Thoracic aorta (tissue), 2 donors: ENCODE results near the gene ETV3L. TPM values are rescaled to one million over a fixed set of nuclear protein-coding genes. Genes with fewer than 3 reads are reported as not detected.

Experiments used
- ATAC-seq: fragments of 150-250 bp; one replicate; pipeline ENCODE4 v1.8.0; 2017; ENCODE audit warnings: low read depth; ENCODE audit not compliant: insufficient number of reproducible peaks, low FRiP score
- DNase-seq: peaks from one replicate; pipeline ENCODE4 v3.0.0-alpha.2; 2020; ENCODE audit warnings: low spot score
- H3K27ac ChIP-seq, 2 donors: fragments of 200-600 bp; sonication (generic); 1 replicate in 1 of 2; 2 replicates in 1 of 2; pipeline ENCODE4 v1.5.1; 2016; ENCODE audit warnings: mild to moderate bottlenecking in 2 of 2, moderate library complexity in 2 of 2
- H3K27me3 ChIP-seq: fragments of 200-600 bp; sonication (generic); replicated peaks from 2 replicates; pipeline ENCODE4 v1.6.0; 2016; ENCODE audit warnings: mild to moderate bottlenecking; ENCODE audit not compliant: insufficient read depth
- H3K36me3 ChIP-seq: fragments of 200-600 bp; sonication (generic); one replicate; pipeline ENCODE4 v1.5.1; 2016
- H3K4me1 ChIP-seq, 2 donors: fragments of 200-600 bp; sonication (generic); 1 replicate in 1 of 2; 2 replicates in 1 of 2; pipeline versions ENCODE4 v1.5.1 to v1.6.0; 2016; ENCODE audit warnings: low read depth in 2 of 2, mild to moderate bottlenecking in 1 of 2; ENCODE audit not compliant: control insufficient read depth in 1 of 2
- H3K4me3 ChIP-seq: fragments of 200-600 bp; sonication (generic); 2 replicates; pipeline ENCODE4 v1.5.1; 2016; ENCODE audit warnings: mild to moderate bottlenecking
- H3K9me3 ChIP-seq: fragments of 200-600 bp; sonication (generic); 2 replicates; pipeline ENCODE4 v1.5.1; 2016
- CTCF ChIP-seq: fragments of 200-600 bp; sonication (generic); IDR thresholded peaks from one replicate; pipeline ENCODE4 v1.5.1; 2019; ENCODE audit warnings: antibody characterized with exemption
- total RNA-seq, 2 donors: library from RNA; depleted of rRNA; stranded (reverse); fragments of >200 nt; gene quantifications; one replicate each; pipeline versions ENCODE4 v1.1.0 to v1.2.3, GENCODE V29; 2016

ETV3L gene
- total RNA-seq, 2 donors from 2014 or later: not detected

- ATAC-seq (no peak), DNase-seq (no peak)
- no peak for TF ChIP-seq CTCF
- Histone ChIP-seq H3K27ac (no peak overlapping the region), H3K4me3 (no peak overlapping the region), H3K27me3 (no peaks in the 10 kb centered on the region), H3K9me3 (no peaks in the 10 kb centered on the region), H3K4me1 (peaks cover 0 to 3% of the 10 kb centered on the region in 2 donors), H3K36me3 (no peaks in the 10 kb centered on the region)
These were observed 6.8 kb downstream of the ETV3L start for GRCh38 chr1:157092831-157093230.

GRCh38 chr1:157091668-157092273 lies 7.8 kb downstream of the ETV3L start:
- Histone ChIP-seq H3K27me3 (no peaks in the 10 kb centered on the region), H3K4me3 (no peak overlapping the region), H3K27ac (no peak overlapping the region), H3K9me3 (no peaks in the 10 kb centered on the region), H3K4me1 (peaks cover 0 to 3% of the 10 kb centered on the region in 2 donors), H3K36me3 (no peaks in the 10 kb centered on the region)
- DNase-seq (no peak), ATAC-seq (no peak)
- TF ChIP-seq CTCF: no peak

- no peaks in the 10 kb centered on the region for H3K27me3 ChIP-seq
- no peaks in the 10 kb centered on the region for H3K36me3 ChIP-seq
- no peak overlapping the region for H3K4me3 ChIP-seq
- TF ChIP-seq CTCF: no peak
- H3K9me3 ChIP-seq: no peaks in the 10 kb centered on the region
- peaks cover 0 to 3% of the 10 kb centered on the region in 2 donors for H3K4me1 ChIP-seq
- no peak for ATAC-seq
- DNase-seq: no peak
- H3K27ac ChIP-seq: no peak overlapping the region
These were observed 8.4 kb downstream of the ETV3L start for GRCh38 chr1:157091186-157091585.

GRCh38 chr1:157090771-157091170 lies 8.8 kb downstream of the ETV3L start:
- Histone ChIP-seq H3K27ac (no peak overlapping the region), H3K27me3 (no peaks in the 10 kb centered on the region), H3K4me1 (peaks cover 0 to 3% of the 10 kb centered on the region in 2 donors), H3K4me3 (no peak overlapping the region), H3K36me3 (no peaks in the 10 kb centered on the region), H3K9me3 (no peaks in the 10 kb centered on the region)
- no peak for TF ChIP-seq CTCF
- DNase-seq: no peak
- ATAC-seq: no peak

- peaks cover 0 to 3% of the 10 kb centered on the region in 2 donors for H3K4me1 ChIP-seq
- no peaks in the 10 kb centered on the region for H3K36me3 ChIP-seq
- H3K4me3 ChIP-seq: no peak overlapping the region
- no peak for ATAC-seq
- TF ChIP-seq CTCF: peak; percentile 92
- H3K27me3 ChIP-seq: no peaks in the 10 kb centered on the region
- H3K27ac ChIP-seq: no peak overlapping the region
- H3K9me3 ChIP-seq: no peaks in the 10 kb centered on the region
- peak; percentile 63 for DNase-seq
These were observed 9.4 kb downstream of the ETV3L start for GRCh38 chr1:157090196-157090647.
